ENCODE data around the gene SYNE2. TPM values are rescaled to one million over a fixed set of nuclear protein-coding genes. Genes with fewer than 3 reads are reported as not detected.

The SYNE2 gene
- total RNA-seq, 2 experiments from 2014 or later, result 27.6 to 27.7 TPM

DNA sequence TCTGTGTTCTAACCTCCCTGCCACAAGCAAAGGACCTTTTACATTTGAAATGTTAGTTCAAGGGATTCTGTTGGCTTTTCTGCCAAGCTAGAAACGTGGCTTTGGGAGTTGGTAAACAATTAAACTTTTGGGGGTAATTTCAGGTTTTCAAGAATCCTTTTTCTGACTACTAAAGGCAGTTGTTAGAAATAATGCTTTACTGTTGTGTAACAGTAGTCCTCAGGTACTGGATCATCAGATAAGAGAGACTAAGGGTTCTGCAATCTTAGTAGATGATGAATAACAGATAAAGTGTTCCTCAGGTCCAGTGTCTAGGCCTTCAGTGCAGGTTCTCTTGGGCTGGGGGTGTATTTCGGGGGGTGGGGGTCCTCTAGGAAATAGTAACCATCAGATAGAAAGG is 192.3 kb downstream of the SYNE2 start:
- Mint-ChIP-seq H3K27ac (no peak overlapping the region), H3K4me1 (ENCODE audit: low read depth) (no peaks in the 10 kb centered on the region), H3K9me3 (peaks cover 9% of the 10 kb centered on the region), H3K36me3 (peaks cover 34% of the 10 kb centered on the region), H3K4me3 (no peak overlapping the region), H3K27me3 (no peaks in the 10 kb centered on the region)
- intact Hi-C loops (cut with micrococcal nuclease), result no loop called here
- ChIA-PET CTCF (no interaction called here), POLR2A (no interaction called here)
- DNase-seq, result no peak

- no peak overlapping the region for H3K4me3 Mint-ChIP-seq
- H3K27me3 Mint-ChIP-seq, result no peaks in the 10 kb centered on the region
- intact Hi-C loops (cut with micrococcal nuclease), result no loop called here
- H3K27ac Mint-ChIP-seq, result no peak overlapping the region
- peaks cover 33% of the 10 kb centered on the region for H3K36me3 Mint-ChIP-seq
- peaks cover 4% of the 10 kb centered on the region for H3K4me1 Mint-ChIP-seq (ENCODE audit: low read depth)
- ChIA-PET CTCF (no interaction called here), POLR2A (no interaction called here)
- H3K9me3 Mint-ChIP-seq, result no peaks in the 10 kb centered on the region
- no peak for DNase-seq
Observed at GRCh38 chr14:64049616-64050381, 197.0 kb downstream of the SYNE2 start.

GRCh38 chr14:64053694-64054669 is 201.2 kb downstream of the SYNE2 start:
- Mint-ChIP-seq H3K27ac (no peak overlapping the region), H3K4me3 (no peak overlapping the region), H3K4me1 (ENCODE audit: low read depth) (peaks cover 4% of the 10 kb centered on the region), H3K9me3 (no peaks in the 10 kb centered on the region), H3K36me3 (peaks cover 37% of the 10 kb centered on the region), H3K27me3 (no peaks in the 10 kb centered on the region)
- intact Hi-C loops (cut with micrococcal nuclease), result no loop called here
- ChIA-PET POLR2A (interaction anchor here (1.0 kb wide), 1 partner anchor 323 kb away, joined by 3 read pairs; no protein-coding TSS in a partner anchor), CTCF (interaction anchor here (1.8 kb wide), 1 partner anchor 250 kb away, joined by 8 read pairs; no protein-coding TSS in a partner anchor)
- no peak for DNase-seq

- no peak overlapping the region for H3K27ac Mint-ChIP-seq
- no peak for DNase-seq
- ChIA-PET CTCF (interaction anchor here (0.6 to 1.2 kb wide), 2 partner anchors 244 to 263 kb away, joined by 3 to 5 read pairs; no protein-coding TSS in a partner anchor), POLR2A (no interaction called here)
- no peaks in the 10 kb centered on the region for H3K27me3 Mint-ChIP-seq
- H3K4me1 Mint-ChIP-seq (ENCODE audit: low read depth), result peaks cover 3% of the 10 kb centered on the region
- H3K4me3 Mint-ChIP-seq, result no peak overlapping the region
- intact Hi-C loops (cut with micrococcal nuclease), result loop anchor here (10.0 kb wide), 1 partner anchor 235 kb away; the partner anchor contains the start of gene ESR2
- H3K9me3 Mint-ChIP-seq, result no peaks in the 10 kb centered on the region
- H3K36me3 Mint-ChIP-seq, result peaks cover 21% of the 10 kb centered on the region
Observed at GRCh38 chr14:64059454-64060198, 206.8 kb downstream of the SYNE2 start.

GRCh38 chr14:64060199-64060545 is 207.4 kb downstream of the SYNE2 start:
- Mint-ChIP-seq H3K4me1 (ENCODE audit: low read depth) (peaks cover 3% of the 10 kb centered on the region), H3K36me3 (peaks cover 21% of the 10 kb centered on the region), H3K4me3 (no peak overlapping the region), H3K9me3 (no peaks in the 10 kb centered on the region), H3K27me3 (no peaks in the 10 kb centered on the region), H3K27ac (no peak overlapping the region)
- intact Hi-C loops (cut with micrococcal nuclease), result loop anchor here (10.0 kb wide), 1 partner anchor 235 kb away; the partner anchor contains the start of gene ESR2
- CTCF ChIA-PET, result interaction anchor here (0.6 to 1.2 kb wide), 3 partner anchors 68 to 262 kb away, joined by 3 to 5 read pairs (median 3); no protein-coding TSS in a partner anchor
- DNase-seq, result no peak
- POLR2A ChIA-PET, result no interaction called here

- Mint-ChIP-seq H3K4me1 (ENCODE audit: low read depth) (peaks cover 3% of the 10 kb centered on the region), H3K4me3 (no peak overlapping the region), H3K27me3 (no peaks in the 10 kb centered on the region), H3K27ac (no peak overlapping the region), H3K9me3 (no peaks in the 10 kb centered on the region), H3K36me3 (peaks cover 21% of the 10 kb centered on the region)
- intact Hi-C loops (cut with micrococcal nuclease), result loop anchor here (10.0 kb wide), 1 partner anchor 234 kb away; the partner anchor contains the start of gene ESR2
- ChIA-PET POLR2A (no interaction called here), CTCF (interaction anchor here (0.9 kb wide), 1 partner anchor 69 kb away, joined by 3 read pairs; no protein-coding TSS in a partner anchor)
- peak; percentile 31 for DNase-seq
Observed at GRCh38 chr14:64060648-64061096, 207.9 kb downstream of the SYNE2 start.

- H3K36me3 Mint-ChIP-seq, result peaks cover 18% of the 10 kb centered on the region
- H3K27ac Mint-ChIP-seq, result no peak overlapping the region
- H3K4me3 Mint-ChIP-seq, result no peak overlapping the region
- DNase-seq, result no peak
- H3K27me3 Mint-ChIP-seq, result no peaks in the 10 kb centered on the region
- POLR2A ChIA-PET, result no interaction called here
- intact Hi-C loops (cut with micrococcal nuclease), result loop anchor here (10.0 kb wide), 1 partner anchor 234 kb away; the partner anchor contains the start of gene ESR2
- peaks cover 3% of the 10 kb centered on the region for H3K4me1 Mint-ChIP-seq (ENCODE audit: low read depth)
- CTCF ChIA-PET, result interaction anchor here (0.6 to 0.9 kb wide), 2 partner anchors 69 to 328 kb away, joined by 3 read pairs; no protein-coding TSS in a partner anchor
- H3K9me3 Mint-ChIP-seq, result no peaks in the 10 kb centered on the region
Observed at GRCh38 chr14:64061115-64061514, 208.3 kb downstream of the SYNE2 start.

DNA sequence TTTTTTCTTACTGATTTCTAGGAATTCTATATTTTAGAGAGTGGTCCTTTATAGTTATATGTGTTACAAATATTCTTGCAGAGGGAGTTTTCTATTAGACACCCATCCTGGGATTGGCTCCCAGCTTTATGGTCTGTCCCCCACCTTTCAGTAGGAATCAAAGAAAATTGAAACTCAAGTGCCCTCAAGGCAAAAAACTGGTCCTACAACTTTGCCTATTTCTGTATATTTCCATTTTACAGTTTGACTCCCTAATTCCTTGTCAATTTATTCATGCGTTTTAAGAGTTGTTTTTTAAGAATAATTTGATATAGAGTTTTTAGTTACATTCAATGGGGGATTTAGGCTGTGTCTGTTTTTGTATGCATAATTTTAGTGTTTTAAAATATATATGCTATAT is 208.9 kb downstream of the SYNE2 start:
- peaks cover 20% of the 10 kb centered on the region for H3K36me3 Mint-ChIP-seq
- CTCF ChIA-PET, result interaction anchor here (0.6 to 1.2 kb wide), 2 partner anchors 242 to 329 kb away, joined by 3 to 4 read pairs; no protein-coding TSS in a partner anchor
- POLR2A ChIA-PET, result no interaction called here
- H3K4me3 Mint-ChIP-seq, result no peak overlapping the region
- no peak overlapping the region for H3K27ac Mint-ChIP-seq
- H3K9me3 Mint-ChIP-seq, result no peaks in the 10 kb centered on the region
- no peaks in the 10 kb centered on the region for H3K27me3 Mint-ChIP-seq
- intact Hi-C loops (cut with micrococcal nuclease), result loop anchor here (10.0 kb wide), 1 partner anchor 233 kb away; the partner anchor contains the start of gene ESR2
- DNase-seq, result no peak
- peaks cover 3% of the 10 kb centered on the region for H3K4me1 Mint-ChIP-seq (ENCODE audit: low read depth)

GRCh38 chr14:64062381-64063115 is 209.7 kb downstream of the SYNE2 start:
- H3K27ac Mint-ChIP-seq, result no peak overlapping the region
- peaks cover 19% of the 10 kb centered on the region for H3K36me3 Mint-ChIP-seq
- peaks cover 3% of the 10 kb centered on the region for H3K4me1 Mint-ChIP-seq (ENCODE audit: low read depth)
- POLR2A ChIA-PET, result no interaction called here
- H3K27me3 Mint-ChIP-seq, result no peaks in the 10 kb centered on the region
- no peak overlapping the region for H3K4me3 Mint-ChIP-seq
- no peak for DNase-seq
- H3K9me3 Mint-ChIP-seq, result no peaks in the 10 kb centered on the region
- CTCF ChIA-PET, result interaction anchor here (1.0 to 1.2 kb wide), 3 partner anchors 52 to 241 kb away, joined by 3 to 4 read pairs (median 4); no protein-coding TSS in a partner anchor
- intact Hi-C loops (cut with micrococcal nuclease), result loop anchor here (10.0 kb wide), 1 partner anchor 232 kb away; the partner anchor contains the start of gene ESR2

DNA sequence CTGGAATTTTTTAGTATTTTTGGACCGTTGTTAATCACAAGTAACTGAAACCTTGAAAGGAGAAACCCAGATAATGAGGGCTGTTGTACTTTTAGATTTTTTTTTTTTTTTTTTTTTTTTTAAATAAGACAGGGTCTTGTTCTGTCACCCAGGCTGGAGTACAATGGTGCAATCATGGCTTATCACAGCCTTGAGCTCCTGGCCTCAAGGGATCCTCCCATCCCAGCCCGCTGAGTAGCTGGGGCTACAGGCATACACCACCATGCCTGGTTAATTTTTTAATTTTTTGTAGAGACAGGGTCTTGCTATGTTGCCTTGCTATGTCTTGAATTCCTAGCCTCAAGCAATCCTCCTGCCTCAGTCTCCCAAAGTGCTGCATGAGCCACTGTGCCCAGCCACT is 211.6 kb downstream of the SYNE2 start:
- POLR2A ChIA-PET, result no interaction called here
- H3K27me3 Mint-ChIP-seq, result no peaks in the 10 kb centered on the region
- intact Hi-C loops (cut with micrococcal nuclease), result loop anchor here (10.0 kb wide), 1 partner anchor 230 kb away; the partner anchor contains the start of gene ESR2
- peaks cover 17% of the 10 kb centered on the region for H3K36me3 Mint-ChIP-seq
- CTCF ChIA-PET, result no interaction called here
- H3K4me3 Mint-ChIP-seq, result no peak overlapping the region
- DNase-seq, result no peak
- no peak overlapping the region for H3K27ac Mint-ChIP-seq
- peaks cover 3% of the 10 kb centered on the region for H3K4me1 Mint-ChIP-seq (ENCODE audit: low read depth)
- no peaks in the 10 kb centered on the region for H3K9me3 Mint-ChIP-seq
